Psoas muscle (tissue), 8 donors: ENCODE measurements around the gene HNRNPD. TPM values are rescaled to one million over a fixed set of nuclear protein-coding genes. Genes with fewer than 3 reads are reported as not detected.

Experiments
- ATAC-seq, 4 donors: fragments of 200-7000 bp; cut with Tn5 transposase; one replicate each; pipeline ENCODE4 v1.9.1; 2020; ENCODE audit warnings: moderate library complexity in 3 of 4, mild to moderate bottlenecking in 2 of 4
- DNase-seq, 2 donors: peaks; one replicate each; pipeline ENCODE4 v3.0.0-alpha.2; 2020
- H3K27ac ChIP-seq: fragments of 200-600 bp; one replicate; pipeline ENCODE4 v1.8.0; 2022
- H3K27me3 ChIP-seq, 3 donors: fragments of 200-600 bp in 1 of 3; one replicate each; pipeline versions ENCODE4 v1.6.1 to v1.8.0; 2013 to 2022; ENCODE audit warnings: low read length in 2 of 3, mild to moderate bottlenecking in 2 of 3, moderate library complexity in 1 of 3; ENCODE audit not compliant: insufficient read depth in 3 of 3
- H3K36me3 ChIP-seq, 2 donors: fragments of 200-600 bp in 1 of 2; one replicate each; pipeline versions ENCODE4 v1.6.1 to v1.8.0; 2013 to 2022; ENCODE audit warnings: low read depth in 1 of 2, mild to moderate bottlenecking in 1 of 2, moderate library complexity in 1 of 2; ENCODE audit not compliant: insufficient read depth in 1 of 2
- H3K4me1 ChIP-seq: fragments of 200-600 bp; one replicate; pipeline ENCODE4 v1.8.0; 2022
- H3K4me3 ChIP-seq: fragments of 200-600 bp; one replicate; pipeline ENCODE4 v1.8.0; 2022; ENCODE audit warnings: mild to moderate bottlenecking
- H3K9me3 ChIP-seq: fragments of 200-600 bp; one replicate; pipeline ENCODE4 v1.8.0; 2022
- CTCF ChIP-seq: fragments of 200-600 bp; IDR thresholded peaks from one replicate; pipeline ENCODE4 v1.8.0; 2022; ENCODE audit warnings: antibody characterized with exemption
- WGBS, 3 donors: extraction: QIAGEN DNeasy Blood & Tissue Kit; methylation state at CpG; one replicate each; pipeline versions ENCODE4 v1.1.6 to v1.1.7; 2013; 5-methylcytosine and 5-hydroxymethylcytosine counted together
- intact Hi-C, 2 donors: fragments of 100-400 bp; cut with DNase I; formaldehyde crosslinking; loops; one replicate each; pipeline versions ENCODE4 v1.11.0 to v1.14.2; 2022
- polyA plus RNA-seq, 3 donors: library from polyadenylated mRNA; stranded (reverse); fragments of 200-250 nt; gene quantifications; one replicate each; pipeline ENCODE4 v1.2.3, GENCODE V29; 2013
- total RNA-seq, 4 donors: library from RNA; stranded (reverse); fragmentation: NEBNext Ultra II Directional in 2 of 4; extraction: Animal tissue kit (Norgen Biotek cat#: 25700) in 2 of 4; gene quantifications; one replicate each; pipeline versions ENCODE4 v1.2.1 to v1.2.4, GENCODE V29; 2021 to 2023
- donor health status: healthy with polysubstance abuse.
- donor health status: DM: no; HTN: no; CAD: no; lungs with moderate emphysema.
- donor health status: Bipolar disorder and iron deficiency.
- donor health status: healthy.
- donor health status: DM: yes; HTN: yes; CAD: no.
- donor health status: DM: no; HTN: no; CAD: no.
- donor health status: DM: no; HTN: no; CAD: no.
- donor health status: DM: yes; HTN: yes; CAD: no.

Gene HNRNPD
- total and polyA plus RNA-seq, 7 donors = 82.0 to 158 (median 117) TPM

GRCh38 chr4:82382751-82383150 lies 9.0 kb upstream of the HNRNPD start:
- no peak for DNase-seq
- TF ChIP-seq CTCF = no peak
- no peak for ATAC-seq
- WGBS, 3 donors = 79 to 87% (median 83%) methylated on average over 2 of the region's 2 CpGs
- Histone ChIP-seq H3K4me1 (peaks cover 27% of the 10 kb centered on the region), H3K9me3 (no peaks in the 10 kb centered on the region), H3K4me3 (no peak overlapping the region), H3K27ac (no peak overlapping the region), H3K27me3 (no peaks in the 10 kb centered on the region), H3K36me3 (no peaks in the 10 kb centered on the region)
- intact Hi-C loops = no loop called here

GRCh38 chr4:82381661-82382296 lies 8.0 kb upstream of the HNRNPD start:
- ATAC-seq (peak in 1 of 4 donors; percentile 62), DNase-seq (no peak)
- WGBS, 3 donors = 76 to 85% (median 84%) methylated on average over 2 of the region's 2 CpGs
- H3K9me3 ChIP-seq = no peaks in the 10 kb centered on the region
- peak overlapping the region; percentile 63 for H3K27ac ChIP-seq
- no peak for TF ChIP-seq CTCF
- H3K27me3 ChIP-seq = no peaks in the 10 kb centered on the region
- no peaks in the 10 kb centered on the region for H3K36me3 ChIP-seq
- H3K4me1 ChIP-seq = peaks cover 27% of the 10 kb centered on the region
- intact Hi-C loops = no loop called here
- peak overlapping the region; percentile 19 for H3K4me3 ChIP-seq

GRCh38 chr4:82381235-82381634 lies 7.4 kb upstream of the HNRNPD start:
- Histone ChIP-seq H3K4me1 (peaks cover 27% of the 10 kb centered on the region), H3K9me3 (no peaks in the 10 kb centered on the region), H3K36me3 (no peaks in the 10 kb centered on the region), H3K27me3 (no peaks in the 10 kb centered on the region), H3K27ac (peak overlapping the region; percentile 63), H3K4me3 (peak overlapping the region; percentile 19)
- 70 to 75% (median 75%) methylated on average over 3 of the region's 3 CpGs for WGBS, 3 donors
- intact Hi-C loops = no loop called here
- peak; percentile 48 to 64 (median 54) for ATAC-seq
- no peak for DNase-seq
- TF ChIP-seq CTCF = no peak

DNA sequence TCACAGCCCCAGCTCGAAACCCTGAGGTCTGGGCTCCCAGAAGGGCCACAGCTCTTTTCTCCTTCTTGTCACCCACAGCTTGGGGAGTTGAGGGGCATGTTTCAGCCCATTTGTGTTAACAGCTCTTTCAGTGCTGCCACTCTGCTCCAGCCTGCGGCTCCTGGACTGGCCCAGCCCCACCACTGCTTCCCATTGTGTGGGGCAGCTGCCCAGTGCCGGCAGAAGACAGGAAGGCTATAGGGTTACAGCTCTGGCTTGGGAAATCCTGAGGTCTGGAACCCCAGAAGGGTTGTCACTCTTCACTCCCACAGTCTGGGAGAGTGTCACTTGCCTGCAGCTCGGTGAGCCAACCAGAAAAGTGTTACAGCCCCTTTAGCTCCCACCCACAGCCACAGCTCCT lies 7.0 kb upstream of the HNRNPD start:
- Histone ChIP-seq H3K9me3 (no peaks in the 10 kb centered on the region), H3K4me1 (peaks cover 31% of the 10 kb centered on the region), H3K27me3 (no peaks in the 10 kb centered on the region), H3K27ac (peak overlapping the region; percentile 63), H3K4me3 (peak overlapping the region; percentile 19), H3K36me3 (no peaks in the 10 kb centered on the region)
- ATAC-seq (peak; percentile 75 to 95 (median 78)), DNase-seq (peak in 1 of 2 donors; percentile 17)
- 42 to 74% (median 46%) methylated on average over 4 of the region's 4 CpGs for WGBS, 3 donors
- no peak for TF ChIP-seq CTCF
- intact Hi-C loops = no loop called here

DNA sequence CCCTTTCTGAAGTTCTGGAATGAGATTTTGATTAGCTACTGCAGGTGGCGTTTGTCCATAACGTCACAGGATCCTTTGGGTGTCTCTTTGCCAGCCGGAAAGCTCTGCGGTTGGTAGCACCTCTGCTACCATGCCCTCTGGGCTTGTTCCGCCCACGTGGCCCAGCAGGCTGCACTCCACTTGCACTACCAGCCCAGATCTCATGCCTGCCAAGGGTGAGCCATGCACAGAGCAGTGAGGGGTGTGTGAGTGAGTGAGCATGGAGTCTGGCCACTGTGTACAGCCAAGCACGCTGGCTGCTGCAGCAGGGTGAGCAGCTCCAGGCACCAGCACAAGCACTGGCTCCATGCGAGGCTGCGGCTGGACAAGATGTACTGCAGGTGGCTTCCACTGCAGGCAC lies 6.6 kb upstream of the HNRNPD start:
- DNase-seq (peak; percentile 31 to 75), ATAC-seq (peak; percentile 86 to 96 (median 92))
- Histone ChIP-seq H3K27me3 (no peaks in the 10 kb centered on the region), H3K36me3 (no peaks in the 10 kb centered on the region), H3K4me3 (peak overlapping the region; percentile 19), H3K27ac (peak overlapping the region; percentile 63), H3K4me1 (peaks cover 35% of the 10 kb centered on the region), H3K9me3 (no peaks in the 10 kb centered on the region)
- WGBS, 3 donors = 37 to 67% (median 42%) methylated on average over 9 of the region's 9 CpGs
- no peak for TF ChIP-seq CTCF
- intact Hi-C loops = no loop called here
